Measurements from ENCODE around the gene LRP6. TPM values are rescaled to one million over a fixed set of nuclear protein-coding genes. Genes with fewer than 3 reads are reported as not detected.

The LRP6 gene
- total and polyA plus RNA-seq, 3 donors from 2014 or later = 11.5 to 42.6 (median 39.3) TPM

DNA sequence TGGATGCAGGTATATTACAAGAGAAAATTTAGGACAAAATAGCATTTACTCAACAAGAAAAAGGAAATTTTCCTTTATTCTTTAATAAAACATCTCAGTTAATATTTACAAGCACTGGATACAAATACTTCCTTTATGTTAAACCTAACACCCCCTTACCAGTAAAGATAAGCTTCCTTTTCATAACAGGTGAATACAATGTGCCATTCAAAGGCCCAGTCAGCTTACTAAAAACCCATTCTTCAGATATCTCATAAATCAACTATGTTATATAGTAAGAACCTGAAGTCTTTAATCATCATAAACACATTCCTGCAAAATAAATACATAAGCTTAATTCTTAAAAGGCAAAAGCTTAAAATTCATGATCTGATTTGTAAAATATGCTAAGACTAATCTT lies 52.6 kb downstream of the LRP6 start:
- peaks cover 8% of the 10 kb centered on the region for H3K4me1 ChIP-seq
- no peaks in the 10 kb centered on the region for H3K9me3 ChIP-seq
- H3K27me3 ChIP-seq = no peaks in the 10 kb centered on the region
- H3K36me3 ChIP-seq (ENCODE audit: low read depth, missing control alignments) = no peaks in the 10 kb centered on the region
- DNase-seq = no peak
- intact Hi-C loops (cut with DNase I; ENCODE audit: low total_unique reads) = no loop called here
- H3K4me3 ChIP-seq = no peak overlapping the region
- no peak overlapping the region for H3K27ac ChIP-seq
- TF ChIP-seq, protein P1, sequence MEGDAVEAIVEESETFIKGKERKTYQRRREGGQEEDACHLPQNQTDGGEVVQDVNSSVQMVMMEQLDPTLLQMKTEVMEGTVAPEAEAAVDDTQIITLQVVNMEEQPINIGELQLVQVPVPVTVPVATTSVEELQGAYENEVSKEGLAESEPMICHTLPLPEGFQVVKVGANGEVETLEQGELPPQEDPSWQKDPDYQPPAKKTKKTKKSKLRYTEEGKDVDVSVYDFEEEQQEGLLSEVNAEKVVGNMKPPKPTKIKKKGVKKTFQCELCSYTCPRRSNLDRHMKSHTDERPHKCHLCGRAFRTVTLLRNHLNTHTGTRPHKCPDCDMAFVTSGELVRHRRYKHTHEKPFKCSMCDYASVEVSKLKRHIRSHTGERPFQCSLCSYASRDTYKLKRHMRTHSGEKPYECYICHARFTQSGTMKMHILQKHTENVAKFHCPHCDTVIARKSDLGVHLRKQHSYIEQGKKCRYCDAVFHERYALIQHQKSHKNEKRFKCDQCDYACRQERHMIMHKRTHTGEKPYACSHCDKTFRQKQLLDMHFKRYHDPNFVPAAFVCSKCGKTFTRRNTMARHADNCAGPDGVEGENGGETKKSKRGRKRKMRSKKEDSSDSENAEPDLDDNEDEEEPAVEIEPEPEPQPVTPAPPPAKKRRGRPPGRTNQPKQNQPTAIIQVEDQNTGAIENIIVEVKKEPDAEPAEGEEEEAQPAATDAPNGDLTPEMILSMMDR (IDR thresholded peaks at IDR 0.05) = no peak
- no peak for TF ChIP-seq POLR2A (IDR thresholded peaks at IDR 0.05)

- H3K36me3 ChIP-seq (ENCODE audit: low read depth, missing control alignments) = no peaks in the 10 kb centered on the region
- H3K9me3 ChIP-seq = no peaks in the 10 kb centered on the region
- DNase-seq = no peak
- no peak overlapping the region for H3K27ac ChIP-seq
- intact Hi-C loops (cut with DNase I; ENCODE audit: low total_unique reads) = no loop called here
- WGBS, 2 donors = 85 to 96% methylated on average over 1 of the region's 1 CpG
- no peaks in the 10 kb centered on the region for H3K27me3 ChIP-seq
- TF ChIP-seq, protein P1 (IDR thresholded peaks at IDR 0.05) = no peak
- H3K4me3 ChIP-seq = no peak overlapping the region
- peaks cover 8% of the 10 kb centered on the region for H3K4me1 ChIP-seq
Measured at GRCh38 chr12:12212769-12213168, 54.1 kb downstream of the LRP6 start.

- DNase-seq = no peak
- peaks cover 3% of the 10 kb centered on the region for H3K4me1 ChIP-seq
- intact Hi-C loops (cut with DNase I; ENCODE audit: low total_unique reads) = no loop called here
- 86 to 90% methylated on average over 5 of the region's 5 CpGs for WGBS, 2 donors
- no peaks in the 10 kb centered on the region for H3K9me3 ChIP-seq
- no peak overlapping the region for H3K4me3 ChIP-seq
- H3K27ac ChIP-seq = no peak overlapping the region
- no peaks in the 10 kb centered on the region for H3K27me3 ChIP-seq
- no peaks in the 10 kb centered on the region for H3K36me3 ChIP-seq (ENCODE audit: low read depth, missing control alignments)
- no peak for TF ChIP-seq POLR2A (IDR thresholded peaks at IDR 0.05)
- TF ChIP-seq, protein P1 (IDR thresholded peaks at IDR 0.05) = no peak
Measured at GRCh38 chr12:12210983-12211382, 55.9 kb downstream of the LRP6 start.

DNA sequence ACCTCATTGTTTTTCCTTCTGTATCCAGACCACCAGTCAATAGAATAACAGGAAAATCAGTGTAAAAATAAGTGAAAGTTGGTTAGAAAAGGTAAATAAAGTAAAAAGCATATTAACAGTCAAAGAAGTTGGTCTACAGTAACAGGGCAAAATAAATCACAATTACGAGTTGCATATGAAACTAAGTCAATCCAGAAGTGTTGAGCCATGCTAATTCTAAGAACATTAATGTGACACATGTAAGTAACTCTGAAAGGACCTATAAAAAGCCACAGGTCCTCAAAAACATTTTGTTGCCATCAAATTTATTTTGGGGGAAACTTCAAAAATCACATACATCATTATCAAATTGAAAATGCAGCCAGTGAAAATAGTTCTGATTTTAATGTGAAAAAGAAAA lies 56.4 kb downstream of the LRP6 start:
- 94 to 98% methylated on average over 1 of the region's 1 CpG for WGBS, 2 donors
- H3K27ac ChIP-seq = no peak overlapping the region
- H3K9me3 ChIP-seq = no peaks in the 10 kb centered on the region
- H3K36me3 ChIP-seq (ENCODE audit: low read depth, missing control alignments) = no peaks in the 10 kb centered on the region
- no peak overlapping the region for H3K4me3 ChIP-seq
- intact Hi-C loops (cut with DNase I; ENCODE audit: low total_unique reads) = no loop called here
- H3K27me3 ChIP-seq = no peaks in the 10 kb centered on the region
- TF ChIP-seq POLR2A (IDR thresholded peaks at IDR 0.05) = no peak
- peaks cover 3% of the 10 kb centered on the region for H3K4me1 ChIP-seq
- no peak for DNase-seq

DNA sequence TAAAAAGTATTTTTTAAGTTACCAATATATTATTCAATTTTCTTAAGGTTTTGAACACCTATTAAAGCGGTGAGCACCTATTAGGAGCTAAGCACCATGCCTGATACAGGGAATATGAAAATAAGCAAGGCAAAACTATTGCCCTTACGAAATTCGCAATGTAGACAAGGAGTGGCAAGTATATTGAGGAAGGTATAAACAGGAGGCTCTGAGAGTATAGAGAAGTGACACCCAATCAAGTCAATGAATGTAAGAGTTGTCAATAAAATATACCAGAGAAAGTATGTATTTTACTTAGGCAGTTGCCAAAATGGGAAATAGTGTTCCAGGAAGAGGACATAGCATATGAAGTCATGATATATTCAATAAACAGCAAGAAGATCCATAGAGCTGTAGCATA lies 57.2 kb downstream of the LRP6 start:
- no peaks in the 10 kb centered on the region for H3K4me1 ChIP-seq
- no peaks in the 10 kb centered on the region for H3K27me3 ChIP-seq
- H3K36me3 ChIP-seq (ENCODE audit: low read depth, missing control alignments) = no peaks in the 10 kb centered on the region
- no peak overlapping the region for H3K27ac ChIP-seq
- intact Hi-C loops (cut with DNase I; ENCODE audit: low total_unique reads) = no loop called here
- TF ChIP-seq POLR2A (IDR thresholded peaks at IDR 0.05) = no peak
- TF ChIP-seq, protein P1 (IDR thresholded peaks at IDR 0.05) = no peak
- WGBS, 2 donors = 96 to 98% methylated on average over 3 of the region's 3 CpGs
- H3K4me3 ChIP-seq = no peak overlapping the region
- DNase-seq = no peak
- H3K9me3 ChIP-seq = no peaks in the 10 kb centered on the region
